HCT116 (cell line): ENCODE measurements around the gene RSPH6A.

ENCODE experiments used
- CTCF ChIP-seq, 3 experiments: fragments of 200-600 bp in 1 of 3; sonication (generic) in 1 of 3; IDR thresholded peaks in 2 of 3; conservative IDR thresholded peaks in 1 of 3; 2 replicates each; pipeline ENCODE4 v1.5.1; 2012 to 2017; ENCODE audit warnings: low read depth in 2 of 3, low read length in 2 of 3, antibody characterized with exemption in 1 of 3, borderline replicate concordance in 1 of 3, control low read depth in 1 of 3, mild to moderate bottlenecking in 1 of 3, mixed read lengths in 1 of 3, mixed run types in 1 of 3, moderate library complexity in 1 of 3; ENCODE audit not compliant: insufficient read depth in 1 of 3
- MAX ChIP-seq: IDR thresholded peaks from 2 replicates; pipeline ENCODE4 v1.6.1; 2012
- POLR2A ChIP-seq: IDR thresholded peaks from 2 replicates; pipeline ENCODE4 v1.7.0; 2011; ENCODE audit warnings: borderline replicate concordance; ENCODE audit not compliant: insufficient read depth, insufficient read length; ENCODE audit errors: extremely low read depth
- POLR2AphosphoS5 ChIP-seq: IDR thresholded peaks from 2 replicates; pipeline ENCODE4 v1.6.1; 2011; ENCODE audit warnings: mild to moderate bottlenecking, low read depth, low read length, moderate library complexity
- RAD21 ChIP-seq: IDR thresholded peaks from 2 replicates; pipeline ENCODE4 v1.6.1; 2012; ENCODE audit warnings: low read depth, mild to moderate bottlenecking
- REST ChIP-seq: IDR thresholded peaks from 2 replicates; pipeline ENCODE4 v1.6.1; 2012; ENCODE audit warnings: low read depth
- SP1 ChIP-seq: IDR thresholded peaks from 2 replicates; pipeline ENCODE4 v1.6.1; 2012; ENCODE audit warnings: low read depth
- ZFX ChIP-seq: fragments of 450-650 bp; IDR thresholded peaks from 2 replicates; pipeline ENCODE4 v1.6.1; 2017

- TF ChIP-seq MAX (no peak), CTCF (IDR thresholded peaks at IDR 0.05 in 2 of 3, conservative IDR thresholded peaks at IDR 0.05 in 1 of 3; ENCODE audit: borderline replicate concordance in 1 of 3, insufficient read depth in 1 of 3, low read depth in 2 of 3, low read length in 2 of 3) (no peak), POLR2A (peak; percentile 50), ZFX (no peak), RAD21 (no peak), SP1 (no peak), REST (no peak), POLR2AphosphoS5 (no peak)
Measured at GRCh38 chr19:45769821-45770191, 45.3 kb downstream of the RSPH6A start.
